CMK (cell line): Measurements from ENCODE around the gene PINLYP.
"Not testable (repeated sequence)": the region's sequence is repeated elsewhere in the genome, so short reads cannot be mapped to it uniquely, and the experiment has no call there.

Experiments used
- DNase-seq: peaks from one replicate; pipeline ENCODE4 v3.0.0-alpha.2; 2010; ENCODE audit warnings: low read depth

PINLYP gene

DNA sequence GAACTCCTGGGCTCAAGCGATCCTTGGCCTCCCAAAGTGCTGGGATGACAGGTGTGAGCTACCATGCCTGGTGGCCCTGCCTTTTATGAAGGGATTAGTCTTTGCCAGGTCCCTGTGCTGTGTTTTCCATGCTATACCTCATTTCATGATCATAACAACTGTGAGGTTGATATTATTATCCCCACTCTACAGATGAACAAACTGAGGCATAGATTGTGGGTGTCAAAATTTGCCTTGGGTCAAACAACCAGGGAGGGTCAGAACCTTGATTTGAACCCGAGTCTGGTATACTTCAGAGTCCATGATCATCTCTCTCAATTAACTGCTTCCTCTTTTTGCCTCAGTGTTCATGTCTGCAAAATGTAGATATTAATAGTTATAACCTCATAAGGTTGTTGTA is 6.9 kb downstream of the PINLYP start:
- DNase-seq = no peak

GRCh38 chr19:43584484-43584883 is 8.9 kb downstream of the PINLYP start:
- DNase-seq = no peak

GRCh38 chr19:43586346-43586745 is 10.7 kb downstream of the PINLYP start:
- no peak for DNase-seq

DNA sequence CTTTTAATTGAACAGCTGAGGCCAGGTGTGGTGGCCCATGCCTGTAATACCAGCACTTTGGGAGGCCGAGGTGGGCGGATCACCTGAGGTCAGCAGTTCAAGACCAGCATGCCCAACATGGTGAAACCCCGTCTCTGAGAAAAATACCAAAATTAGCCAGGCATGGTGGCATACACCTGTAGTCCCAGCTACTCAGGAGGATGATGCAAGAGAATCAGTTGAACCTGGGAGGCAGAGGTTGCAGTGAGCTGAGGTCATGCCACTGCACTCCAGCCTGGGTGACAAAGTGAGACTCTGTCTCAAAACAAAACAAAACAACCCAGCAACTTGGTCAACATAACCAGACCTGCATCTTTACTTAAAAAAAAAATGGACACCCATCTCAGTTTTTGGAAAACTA is 11.4 kb downstream of the PINLYP start:
- not testable (repeated sequence) for DNase-seq

DNA sequence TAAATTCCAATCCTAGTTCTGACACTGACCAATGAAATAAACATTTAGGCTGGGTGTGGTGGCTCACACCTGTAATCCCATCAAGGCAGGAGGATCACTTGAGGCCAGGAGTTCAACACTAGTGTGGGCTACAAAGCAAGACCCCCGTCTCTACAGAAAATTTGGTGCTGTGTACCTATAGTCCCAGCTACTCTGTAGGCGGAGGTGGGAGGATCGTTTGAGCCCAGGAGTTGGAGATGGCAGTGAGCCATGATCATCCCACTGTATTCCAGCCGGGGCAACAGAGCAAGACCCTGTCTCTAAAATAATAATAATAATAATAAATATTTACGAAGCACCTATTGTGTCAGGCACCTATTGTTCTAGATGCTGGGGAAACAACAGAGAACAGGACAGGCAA is 13.7 kb downstream of the PINLYP start:
- no peak for DNase-seq

DNA sequence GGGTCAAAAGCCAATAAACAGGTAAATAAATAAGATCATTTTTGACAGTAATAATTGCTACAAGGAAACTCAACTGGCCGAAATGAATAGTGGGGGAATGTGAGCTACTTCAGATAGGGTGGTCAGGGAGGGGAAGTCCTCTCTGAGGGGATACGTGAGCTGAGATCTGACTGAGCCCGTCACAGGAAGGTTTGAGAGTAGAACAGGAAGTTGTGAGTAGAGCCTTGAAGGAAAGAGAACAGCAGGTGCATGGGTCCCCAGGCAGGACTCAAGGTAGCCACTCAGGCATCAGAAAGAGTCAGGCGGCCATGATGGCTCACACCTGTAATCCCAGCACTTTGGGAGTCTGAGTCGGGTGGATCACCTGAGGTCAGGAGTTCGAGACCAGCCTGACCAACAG is 14.1 kb downstream of the PINLYP start:
- DNase-seq = no peak

DNA sequence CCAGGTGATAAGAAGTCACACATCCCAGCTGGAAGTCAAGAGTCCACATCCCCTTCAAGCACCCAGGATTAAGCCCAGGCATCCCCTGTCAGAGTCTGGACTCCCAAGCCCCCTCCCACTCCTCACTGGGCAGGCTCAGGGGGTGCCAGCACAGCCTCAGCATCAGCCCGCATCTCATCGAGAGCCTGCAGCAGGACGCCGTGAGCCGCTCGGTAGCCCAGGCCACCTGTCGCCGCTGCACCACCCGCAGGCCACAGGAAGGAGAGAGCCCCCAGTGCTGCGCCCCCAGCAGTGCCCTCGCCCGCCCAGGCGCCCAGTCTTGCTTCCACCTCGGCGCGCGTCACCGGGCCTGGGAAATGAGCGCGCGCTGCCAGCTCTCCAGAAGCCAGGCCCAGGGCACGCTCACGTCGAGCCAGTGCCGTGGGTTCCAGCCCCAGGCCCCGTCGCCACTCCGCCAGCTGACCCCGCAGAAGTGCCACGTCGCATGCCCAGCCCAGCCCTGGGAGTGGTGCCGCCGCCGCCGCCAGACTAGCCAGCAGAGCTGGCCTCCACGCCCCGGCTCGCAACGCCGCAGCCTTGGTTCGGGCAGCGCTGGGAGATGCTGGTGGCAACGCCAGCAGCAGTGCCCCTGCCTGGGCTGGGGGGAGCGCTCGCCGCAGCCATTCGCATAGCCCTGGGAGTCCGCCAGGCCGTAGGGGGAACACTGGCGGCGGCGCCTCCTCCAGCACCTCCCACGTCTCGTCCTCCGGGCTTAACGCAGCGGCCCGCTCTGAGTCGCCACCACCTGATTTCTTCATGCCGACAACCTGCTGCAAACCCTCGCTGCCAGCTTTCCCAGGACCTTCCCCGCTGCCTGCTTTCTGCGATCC is 16.5 kb downstream of the PINLYP start:
- DNase-seq = no peak

- no peak for DNase-seq
Measured at GRCh38 chr19:43592800-43593350, 17.3 kb downstream of the PINLYP start.

DNA sequence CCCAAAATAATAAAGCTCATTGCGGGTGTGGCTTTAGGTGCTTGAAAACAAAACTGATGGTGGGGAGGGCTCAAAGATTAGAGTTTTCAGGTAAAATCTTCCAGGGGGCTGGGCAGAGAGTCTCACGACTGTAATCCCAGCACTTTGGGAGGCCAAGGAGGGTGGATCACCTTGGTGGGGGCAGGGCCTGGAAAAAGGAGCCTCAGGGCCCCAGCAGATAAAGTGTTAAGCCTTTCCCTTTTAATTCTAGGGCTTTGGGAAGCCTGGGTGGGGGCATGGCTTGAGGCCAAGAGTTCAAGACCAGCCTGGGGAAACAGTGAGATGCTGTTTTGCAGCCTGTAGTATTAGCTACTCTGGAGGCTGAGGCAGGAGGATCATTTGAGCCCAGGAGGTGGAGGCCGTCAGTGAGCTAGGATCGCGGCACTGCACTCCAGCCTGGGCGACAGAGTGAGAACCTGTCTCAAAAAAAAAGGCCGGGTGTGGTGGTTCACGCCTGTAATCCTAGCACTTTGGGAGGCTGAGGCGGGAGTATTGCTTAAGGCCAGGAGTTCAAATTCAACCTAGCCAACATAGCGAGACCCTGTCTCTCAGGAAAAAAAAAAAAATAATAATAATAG is 18.6 kb downstream of the PINLYP start:
- DNase-seq = no peak

DNA sequence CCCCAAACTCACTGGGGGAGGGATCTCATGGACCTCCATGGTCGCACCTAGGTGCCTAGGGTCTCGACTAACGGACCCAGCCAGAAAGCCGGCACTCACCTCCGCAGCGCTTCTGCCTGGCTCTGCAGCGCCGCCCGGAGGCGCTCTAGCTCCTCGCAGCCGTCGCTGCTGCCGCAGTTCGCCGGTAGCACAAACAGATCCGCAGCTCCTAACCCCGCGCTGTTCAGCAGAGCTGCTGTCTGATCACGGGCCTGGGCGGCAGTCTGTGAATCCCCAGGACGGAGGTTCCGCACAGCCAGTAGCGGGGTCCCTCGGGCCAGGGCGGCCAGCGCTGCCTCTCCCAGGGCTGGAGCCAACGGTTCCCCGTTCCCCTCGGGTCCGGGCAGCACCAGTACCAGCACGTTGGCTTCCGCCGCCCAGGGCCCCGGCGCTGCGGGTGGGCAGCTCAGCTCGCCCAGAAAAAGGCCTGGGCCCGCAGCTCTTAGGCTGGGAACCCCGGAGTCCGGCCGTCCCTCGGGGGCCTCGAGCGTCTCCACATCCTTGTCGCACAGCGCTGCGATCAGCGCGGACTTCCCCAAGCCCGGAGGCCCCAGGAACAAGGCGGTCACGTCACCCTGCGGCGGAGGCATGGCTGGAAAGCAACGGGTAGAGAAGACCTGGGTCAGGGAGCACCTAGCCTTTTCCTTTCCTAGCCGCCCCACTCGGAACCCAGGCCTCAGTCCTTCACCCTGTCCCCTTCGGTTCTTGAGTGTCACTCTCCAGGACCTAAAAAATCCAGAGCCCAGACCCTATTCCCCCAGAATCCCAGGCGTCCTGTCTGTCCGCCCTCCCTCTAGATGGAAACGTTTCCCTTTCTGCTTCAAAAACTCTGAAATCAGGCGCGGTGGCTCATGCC is 19.4 kb downstream of the PINLYP start:
- no peak for DNase-seq

GRCh38 chr19:43595605-43595998 is 20.0 kb downstream of the PINLYP start:
- DNase-seq = no peak

- DNase-seq = peak; percentile 98
Measured at GRCh38 chr19:43595999-43596841, 20.6 kb downstream of the PINLYP start, which contains the start of the genes IRGQ and ZNF576. Gene IRGQ (minus strand): TSS chr19:43596134. CDS start chr19:43595338, 796 bp downstream. Gene ZNF576 (plus strand): TSS chr19:43596595. CDS start chr19:43597109, 514 bp downstream.

GRCh38 chr19:43596842-43597461 is 21.4 kb downstream of the PINLYP start:
- DNase-seq = no peak

DNA sequence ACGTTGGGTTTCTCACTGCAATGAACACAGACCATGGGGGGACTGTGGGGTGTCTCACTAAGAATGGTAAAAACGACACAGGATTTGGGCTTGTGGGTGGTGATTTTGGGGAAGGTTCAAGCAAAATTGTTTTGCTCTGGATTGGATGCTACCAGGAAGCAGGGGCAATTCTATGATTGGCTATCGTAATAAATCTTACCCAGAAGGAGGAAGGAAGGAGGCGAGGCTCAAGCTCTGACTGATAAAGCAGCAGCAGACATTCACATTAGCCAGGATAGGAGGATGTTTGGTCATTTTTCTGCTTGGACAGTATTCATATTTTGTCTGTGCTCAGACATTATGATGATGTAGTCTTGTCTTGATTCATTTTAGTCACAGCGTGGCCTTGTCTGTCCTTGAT is 22.3 kb downstream of the PINLYP start:
- DNase-seq = no peak

DNA sequence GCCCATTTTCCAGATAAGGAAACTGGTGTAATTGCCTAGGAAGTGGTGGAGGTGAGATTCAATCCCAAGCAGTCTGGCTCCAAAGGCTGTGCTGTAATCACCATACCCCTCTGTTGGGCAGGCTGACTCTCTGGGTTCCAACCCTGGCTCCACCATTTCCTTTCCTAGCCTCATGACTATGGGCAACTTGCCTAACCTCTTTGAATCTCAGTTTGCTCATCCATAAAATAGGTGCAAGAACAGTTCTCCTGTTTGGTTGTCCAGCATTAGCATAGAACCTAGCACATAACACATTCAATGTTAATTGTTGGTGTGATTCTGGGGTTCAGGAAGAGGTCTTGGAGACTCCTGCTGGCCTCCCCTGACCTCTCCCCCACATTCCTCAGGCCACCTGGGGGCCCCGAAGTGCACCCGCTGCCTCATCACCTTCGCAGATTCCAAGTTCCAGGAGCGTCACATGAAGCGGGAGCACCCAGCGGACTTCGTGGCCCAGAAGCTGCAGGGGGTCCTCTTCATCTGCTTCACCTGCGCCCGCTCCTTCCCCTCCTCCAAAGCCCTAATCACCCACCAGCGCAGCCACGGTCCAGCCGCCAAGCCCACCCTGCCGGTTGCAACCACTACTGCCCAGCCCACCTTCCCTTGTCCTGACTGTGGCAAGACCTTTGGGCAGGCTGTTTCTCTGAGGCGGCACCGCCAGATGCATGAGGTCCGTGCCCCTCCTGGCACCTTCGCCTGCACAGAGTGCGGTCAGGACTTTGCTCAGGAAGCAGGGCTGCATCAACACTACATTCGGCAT is 23.0 kb downstream of the PINLYP start:
- DNase-seq = no peak

GRCh38 chr19:43599635-43600295 is 24.2 kb downstream of the PINLYP start:
- DNase-seq = no peak

- not testable (repeated sequence) for DNase-seq
Measured at GRCh38 chr19:43600326-43600725, 24.7 kb downstream of the PINLYP start.

- DNase-seq = no peak
Measured at GRCh38 chr19:43605875-43606568, 30.4 kb downstream of the PINLYP start.
